Muscle of arm (tissue), 12 donors: ENCODE data around the gene DENND5B. TPM values are rescaled to one million over a fixed set of nuclear protein-coding genes. Genes with fewer than 3 reads are reported as not detected.
"Not testable (repeated sequence)": the region's sequence is repeated elsewhere in the genome, so short reads cannot be mapped to it uniquely, and the experiment has no call there.

Experiments
- DNase-seq: peaks from one replicate; pipeline ENCODE4 v3.0.0-alpha.2; 2013
- polyA plus RNA-seq, 12 donors: library from polyadenylated mRNA; unstranded; fragments of 120-200 nt; gene quantifications; one replicate each; pipeline ENCODE4 v1.2.1, GENCODE V29; 2013; ENCODE audit not compliant: insufficient read length in 12 of 12

The DENND5B gene
- polyA plus RNA-seq, 12 donors = 9.1 to 32.5 (median 21.0) TPM; not detected in 1

DNA sequence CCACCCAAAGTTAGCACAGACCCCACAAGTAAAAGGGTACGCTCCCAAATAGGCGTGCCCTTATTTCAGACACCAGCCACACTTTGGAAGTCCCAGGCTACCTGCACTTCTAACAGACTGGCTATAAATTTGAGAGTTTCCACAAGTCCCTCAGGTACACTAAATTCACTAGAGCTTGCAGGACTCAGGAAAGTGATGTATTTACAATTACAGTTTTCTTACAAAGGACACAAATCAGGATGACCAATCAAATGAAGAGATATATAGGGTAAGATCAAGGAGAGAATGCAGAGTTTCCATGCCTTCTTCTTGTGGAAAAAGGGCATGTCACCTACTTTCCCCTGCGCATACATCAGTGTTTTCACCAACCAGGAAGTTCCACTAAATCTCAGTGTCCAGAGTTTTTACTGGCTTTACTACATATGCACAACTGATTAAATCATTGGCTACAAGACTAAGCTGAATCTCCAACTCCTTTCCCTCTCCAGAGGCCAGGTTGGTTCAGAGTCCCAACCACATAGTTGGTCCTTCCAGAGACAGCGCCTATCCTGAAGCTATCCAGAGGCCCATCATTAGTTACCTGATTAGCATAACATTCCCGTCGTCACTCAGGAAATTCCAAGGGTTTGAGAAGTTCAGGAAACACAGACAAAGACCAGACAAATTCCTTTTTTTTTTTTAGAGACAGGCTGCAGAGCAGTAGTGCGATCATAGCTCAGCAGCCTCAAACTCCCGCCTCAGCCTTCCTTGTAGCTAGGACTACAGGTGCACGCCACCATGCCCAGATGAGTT is 84.2 kb downstream of the DENND5B start:
- DNase-seq = no peak

DNA sequence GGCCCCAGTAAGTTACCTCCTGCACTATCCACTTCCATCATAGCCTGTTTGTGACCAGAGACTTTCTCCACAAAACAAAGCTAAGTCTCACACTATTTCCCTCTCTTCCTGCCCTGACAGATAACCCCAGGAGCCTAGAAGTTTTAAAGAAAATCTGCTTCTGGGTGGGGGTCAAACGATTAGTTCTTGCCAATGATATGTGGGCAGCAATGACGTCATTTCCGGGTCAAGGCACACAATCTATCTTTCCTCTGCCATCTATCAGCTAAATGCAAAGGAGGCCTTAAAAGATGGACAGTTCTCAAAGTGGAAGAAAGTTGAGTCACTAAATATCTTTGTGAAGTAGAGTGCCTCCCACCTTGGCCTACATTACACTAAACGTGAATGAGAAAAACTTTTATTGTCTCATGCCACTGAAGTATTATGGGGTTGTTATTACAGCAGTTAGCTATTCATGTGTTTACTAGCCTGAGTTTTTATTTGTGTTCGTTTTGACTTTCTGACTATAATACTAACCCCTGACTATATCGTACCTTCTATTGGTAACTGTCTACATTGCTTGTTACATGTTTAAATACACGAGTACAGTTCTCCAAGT is 86.2 kb downstream of the DENND5B start:
- DNase-seq = no peak

DNA sequence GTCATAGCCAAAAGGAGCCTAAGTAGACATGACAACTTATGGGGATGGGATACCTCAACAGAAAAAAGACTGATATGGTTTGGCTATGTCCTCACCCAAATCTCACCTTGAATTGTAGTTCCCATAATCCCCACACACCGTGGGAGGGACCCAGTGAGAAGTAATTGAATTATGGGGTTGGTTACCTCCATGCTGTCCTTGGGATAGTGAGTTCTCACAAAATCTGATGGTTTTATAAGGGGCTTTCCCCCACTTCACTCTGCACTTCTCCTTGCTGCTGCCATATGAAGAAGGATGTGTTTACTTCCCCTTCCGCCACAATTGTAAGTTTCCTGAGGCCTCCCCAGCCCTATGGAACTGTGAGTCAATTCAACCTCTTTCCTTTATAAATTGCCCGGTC is 89.9 kb downstream of the DENND5B start:
- DNase-seq = not testable (repeated sequence)

GRCh38 chr12:31499567-31499966 is 91.4 kb downstream of the DENND5B start:
- DNase-seq = no peak

DNA sequence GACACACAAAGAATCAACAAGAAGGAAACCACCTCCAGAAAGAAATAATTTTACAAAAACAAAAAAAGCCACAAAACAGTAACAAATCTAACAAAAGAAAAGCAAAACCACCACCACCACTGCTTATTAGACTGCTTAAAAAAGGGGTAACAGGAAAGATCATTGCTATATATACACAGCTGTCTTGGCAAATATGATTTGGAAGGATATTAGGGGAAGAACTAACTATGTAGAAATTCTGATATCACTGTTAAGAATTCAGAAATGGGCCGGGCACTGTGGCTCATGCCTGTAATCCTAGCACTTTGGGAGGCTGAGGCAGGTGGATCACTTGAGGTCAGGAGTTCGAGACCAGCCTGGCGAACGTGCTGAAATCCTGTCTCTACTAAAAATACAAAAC is 92.5 kb downstream of the DENND5B start:
- no peak for DNase-seq

DNA sequence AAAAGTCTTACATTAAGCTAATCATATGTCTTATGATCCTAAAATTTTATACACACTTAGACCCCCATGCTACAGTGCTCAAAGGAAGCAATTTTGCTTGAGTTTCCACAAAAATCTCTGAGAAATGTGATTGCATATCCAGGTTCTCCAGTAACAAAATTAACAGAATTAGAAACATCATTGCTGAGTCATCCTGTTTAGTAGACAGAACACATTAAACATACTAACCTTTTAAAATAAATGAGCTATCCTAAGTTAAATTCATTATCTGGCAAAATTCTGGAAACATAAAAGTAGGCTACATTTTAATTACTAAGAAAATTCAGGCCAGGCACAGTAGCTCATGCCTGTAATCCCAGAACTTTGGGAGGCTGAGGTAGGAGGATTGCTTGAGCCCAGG is 94.7 kb downstream of the DENND5B start:
- DNase-seq = no peak

- no peak for DNase-seq
Observed at GRCh38 chr12:31494455-31494854, 96.5 kb downstream of the DENND5B start.

- no peak for DNase-seq
Observed at GRCh38 chr12:31492599-31493196, 98.2 kb downstream of the DENND5B start.

- DNase-seq = no peak
Observed at GRCh38 chr12:31491841-31492598, 98.9 kb downstream of the DENND5B start.

GRCh38 chr12:31491241-31491794 is 99.6 kb downstream of the DENND5B start:
- DNase-seq = no peak

- no peak for DNase-seq
Observed at GRCh38 chr12:31488737-31489338, 102.1 kb downstream of the DENND5B start.

DNA sequence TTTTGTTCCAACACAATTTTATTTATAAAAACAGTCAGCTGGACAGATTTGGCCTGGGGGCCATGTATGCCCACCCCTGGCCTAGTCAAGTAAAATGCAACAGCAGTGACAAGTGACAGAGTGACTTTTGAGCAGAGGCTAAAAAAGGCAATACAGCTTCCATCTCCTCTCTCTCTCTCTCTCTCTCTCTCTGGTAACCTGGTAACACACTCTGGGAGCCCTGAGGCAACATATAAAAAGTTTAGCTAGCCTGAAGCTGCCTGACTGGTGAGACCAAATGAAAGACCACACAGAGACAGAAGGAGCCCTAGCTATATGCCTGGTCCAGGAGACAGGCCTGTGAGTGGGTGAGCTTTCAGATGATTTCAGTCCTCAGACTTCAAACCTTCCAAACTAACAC is 105.4 kb downstream of the DENND5B start:
- DNase-seq = no peak

DNA sequence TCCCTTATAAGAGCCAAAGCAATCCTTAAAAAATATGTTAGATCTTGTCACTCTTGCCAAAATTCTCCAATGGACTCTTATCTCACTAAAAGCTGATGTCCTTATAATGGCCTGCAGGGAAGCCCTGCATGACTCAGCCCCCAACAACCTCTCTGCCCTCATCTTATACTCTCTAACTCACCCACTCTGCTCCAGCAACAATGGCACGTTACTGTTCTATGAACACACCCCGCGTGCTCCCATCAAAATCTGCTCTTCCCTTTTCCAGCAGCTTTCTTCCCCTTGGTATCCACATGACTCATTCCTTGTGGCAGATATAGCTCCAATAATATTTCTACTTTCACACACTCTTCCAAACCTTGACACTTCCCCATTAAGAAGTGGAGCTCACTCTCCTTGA is 108.1 kb downstream of the DENND5B start:
- DNase-seq = no peak

DNA sequence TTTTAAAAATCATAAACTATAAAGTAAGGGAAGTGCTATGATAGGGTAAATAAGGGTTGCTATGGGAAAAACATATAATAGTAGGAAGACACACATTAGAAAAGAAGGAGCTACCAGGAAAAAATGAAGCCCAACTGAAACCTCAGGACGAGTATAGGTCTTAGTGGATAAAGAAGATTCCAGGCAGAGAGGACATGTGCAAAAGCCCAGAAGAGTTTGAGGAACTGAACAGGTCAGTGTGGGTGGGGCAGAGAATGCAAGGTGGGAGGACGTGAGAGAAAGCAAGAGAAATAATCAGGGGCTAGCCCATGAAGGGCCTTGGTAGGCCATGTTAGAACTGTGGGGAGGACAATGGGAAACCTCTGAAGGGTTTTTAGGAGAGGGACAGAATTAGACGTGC is 109.5 kb downstream of the DENND5B start:
- DNase-seq = no peak

- DNase-seq = no peak
Observed at GRCh38 chr12:31479516-31480210, 111.3 kb downstream of the DENND5B start.

GRCh38 chr12:31478898-31479297 is 112.0 kb downstream of the DENND5B start:
- no peak for DNase-seq

DNA sequence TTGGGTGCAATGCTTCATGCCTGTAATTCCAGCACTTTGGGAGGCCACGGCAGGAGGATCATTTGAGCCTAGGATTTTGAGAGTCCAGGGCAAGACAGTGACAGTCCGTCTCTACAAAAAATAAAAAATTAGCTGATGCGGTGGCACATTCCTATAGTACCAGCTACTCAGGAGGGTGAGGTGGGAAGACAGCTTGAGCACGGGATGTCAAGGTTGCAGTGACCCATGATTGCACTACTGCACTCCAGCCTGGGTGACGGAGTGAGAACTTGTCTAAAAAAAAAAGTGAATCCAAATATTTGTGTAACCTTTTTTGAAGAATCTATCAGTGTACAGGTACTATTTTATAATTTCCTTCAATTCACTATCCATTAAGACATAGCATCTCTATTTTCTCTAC is 112.5 kb downstream of the DENND5B start:
- DNase-seq = no peak

DNA sequence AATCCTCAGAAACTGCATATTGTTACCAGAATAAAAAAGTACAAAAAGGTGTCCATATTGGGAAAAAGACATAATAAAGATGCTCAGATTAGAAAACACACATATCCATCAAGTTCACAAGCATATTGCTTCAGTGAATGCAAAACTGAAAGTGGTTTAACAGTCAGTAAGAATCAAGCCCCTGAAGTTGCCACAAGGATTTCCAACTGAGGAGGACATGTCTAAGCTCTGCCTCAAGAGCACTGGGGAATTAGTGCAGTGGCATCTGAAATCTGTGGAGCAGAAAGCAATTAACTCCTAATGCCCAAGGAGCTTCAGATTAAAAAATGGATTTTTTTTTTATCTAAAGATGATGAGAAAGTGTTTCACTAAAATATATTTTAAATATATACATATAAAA is 113.2 kb downstream of the DENND5B start:
- no peak for DNase-seq

DNA sequence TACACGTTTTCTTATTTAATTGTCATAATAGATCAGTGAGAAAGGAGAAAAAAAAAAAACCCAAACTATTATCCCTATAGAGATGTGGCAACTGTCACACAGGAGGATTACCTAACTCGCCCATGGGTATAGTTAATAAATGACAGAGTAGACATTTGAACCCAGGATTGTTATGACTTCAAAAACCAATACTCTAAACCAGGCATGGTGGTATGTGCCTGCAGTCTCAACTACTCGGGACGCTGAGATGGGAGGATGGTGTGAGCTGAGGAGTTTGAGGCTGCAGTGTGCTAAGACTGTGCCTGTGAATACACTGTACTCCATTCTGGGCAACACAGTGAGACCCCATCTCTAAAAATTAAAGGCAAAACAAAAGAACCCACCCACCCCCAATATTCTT is 114.5 kb downstream of the DENND5B start:
- no peak for DNase-seq

DNA sequence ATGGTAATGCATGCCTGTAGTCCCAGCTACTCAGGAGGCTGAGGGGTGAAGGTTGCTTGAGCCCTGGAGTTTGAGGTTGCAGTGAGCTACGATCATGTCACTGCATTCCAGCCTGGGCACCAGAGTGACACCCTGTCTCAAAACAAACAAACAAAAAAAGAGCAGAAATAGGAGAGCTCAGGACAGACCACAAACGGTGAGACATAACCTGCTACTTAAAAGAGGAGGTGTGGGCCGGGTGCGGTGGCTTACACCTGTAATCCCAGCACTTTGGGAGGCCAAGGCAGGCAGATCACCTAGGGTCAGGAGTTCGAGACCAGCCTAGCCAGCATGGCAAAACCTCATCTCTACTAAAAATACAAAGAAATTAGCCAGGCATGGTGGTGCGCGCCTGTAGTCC is 115.3 kb downstream of the DENND5B start:
- not testable (repeated sequence) for DNase-seq

GRCh38 chr12:31474751-31475150 is 116.2 kb downstream of the DENND5B start:
- no peak for DNase-seq
